Parathyroid adenoma (tissue), 2 donors: ENCODE results near the gene SIGLEC14.
A peak's percentile ranks its signal among the peaks of the same experiment; 100 is the strongest.

ENCODE experiments used
- H2AFZ ChIP-seq: fragments of 300-600 bp; sonication (generic); one replicate; pipeline ENCODE4 v1.7.0; 2017; ENCODE audit warnings: antibody characterized with exemption, mild to moderate bottlenecking
- H3K27ac ChIP-seq: fragments of 300-600 bp; sonication (generic); one replicate; pipeline ENCODE4 v1.7.0; 2017
- H3K27me3 ChIP-seq: fragments of 300-600 bp; sonication (generic); one replicate; pipeline ENCODE4 v1.7.0; 2017; ENCODE audit warnings: low read length; ENCODE audit not compliant: control insufficient read depth, insufficient read depth
- H3K36me3 ChIP-seq: fragments of 300-600 bp; sonication (generic); one replicate; pipeline ENCODE4 v1.7.0; 2017; ENCODE audit warnings: low read length; ENCODE audit not compliant: control insufficient read depth, insufficient read depth
- H3K4me1 ChIP-seq: fragments of 300-600 bp; sonication (generic); one replicate; pipeline ENCODE4 v1.7.0; 2017; ENCODE audit warnings: control low read depth
- H3K4me2 ChIP-seq: fragments of 300-600 bp; sonication (generic); one replicate; pipeline ENCODE4 v1.7.0; 2017; ENCODE audit warnings: low read length
- H3K4me3 ChIP-seq: fragments of 300-600 bp; sonication (generic); one replicate; pipeline ENCODE4 v1.7.0; 2017; ENCODE audit warnings: low read depth, low read length
- H3K79me2 ChIP-seq: fragments of 300-600 bp; sonication (generic); one replicate; pipeline ENCODE4 v1.7.0; 2017; ENCODE audit warnings: control low read depth
- H3K9ac ChIP-seq: fragments of 300-600 bp; sonication (generic); one replicate; pipeline ENCODE4 v1.7.0; 2017; ENCODE audit warnings: mild to moderate bottlenecking
- H3K9me3 ChIP-seq: fragments of 300-600 bp; sonication (generic); one replicate; pipeline ENCODE4 v1.7.0; 2017; ENCODE audit warnings: low read length; ENCODE audit not compliant: control insufficient read depth
- CTCF ChIP-seq: fragments of 300-600 bp; sonication (generic); IDR thresholded peaks from one replicate; pipeline ENCODE4 v1.7.0; 2017; ENCODE audit warnings: antibody characterized with exemption, mild to moderate bottlenecking
- donor health status: primary hyperparathyroidism.

The SIGLEC14 gene

GRCh38 chr19:51668216-51668615 lies 21.6 kb upstream of the SIGLEC14 start:
- TF ChIP-seq CTCF: no peak
- no peak overlapping the region for H3K27ac ChIP-seq
- H3K9ac ChIP-seq: no peak overlapping the region
- no peaks in the 10 kb centered on the region for H3K36me3 ChIP-seq
- H3K9me3 ChIP-seq: no peaks in the 10 kb centered on the region
- no peak overlapping the region for H2AFZ ChIP-seq
- H3K4me2 ChIP-seq: no peak overlapping the region
- no peaks in the 10 kb centered on the region for H3K4me1 ChIP-seq
- no peak overlapping the region for H3K4me3 ChIP-seq
- H3K79me2 ChIP-seq: no peaks in the 10 kb centered on the region
- H3K27me3 ChIP-seq: no peaks in the 10 kb centered on the region

- no peaks in the 10 kb centered on the region for H3K36me3 ChIP-seq
- no peak for TF ChIP-seq CTCF
- H3K4me2 ChIP-seq: no peak overlapping the region
- no peak overlapping the region for H3K9ac ChIP-seq
- H3K27ac ChIP-seq: no peak overlapping the region
- H3K9me3 ChIP-seq: no peaks in the 10 kb centered on the region
- H3K79me2 ChIP-seq: no peaks in the 10 kb centered on the region
- no peak overlapping the region for H3K4me3 ChIP-seq
- H2AFZ ChIP-seq: no peak overlapping the region
- no peaks in the 10 kb centered on the region for H3K4me1 ChIP-seq
- no peaks in the 10 kb centered on the region for H3K27me3 ChIP-seq
Measured at GRCh38 chr19:51664997-51665396, 18.4 kb upstream of the SIGLEC14 start.

- Histone ChIP-seq H3K4me1 (no peaks in the 10 kb centered on the region), H3K36me3 (no peaks in the 10 kb centered on the region), H3K27ac (no peak overlapping the region), H3K4me2 (no peak overlapping the region), H2AFZ (no peak overlapping the region), H3K9ac (no peak overlapping the region), H3K79me2 (no peaks in the 10 kb centered on the region), H3K27me3 (no peaks in the 10 kb centered on the region), H3K4me3 (no peak overlapping the region), H3K9me3 (no peaks in the 10 kb centered on the region)
- TF ChIP-seq CTCF: no peak
Measured at GRCh38 chr19:51664131-51664530, 17.5 kb upstream of the SIGLEC14 start.

- H3K27ac ChIP-seq: no peak overlapping the region
- H3K9me3 ChIP-seq: no peaks in the 10 kb centered on the region
- no peak overlapping the region for H3K4me3 ChIP-seq
- no peak for TF ChIP-seq CTCF
- H3K36me3 ChIP-seq: no peaks in the 10 kb centered on the region
- no peak overlapping the region for H2AFZ ChIP-seq
- H3K4me1 ChIP-seq: no peaks in the 10 kb centered on the region
- H3K27me3 ChIP-seq: no peaks in the 10 kb centered on the region
- H3K79me2 ChIP-seq: no peaks in the 10 kb centered on the region
- no peak overlapping the region for H3K4me2 ChIP-seq
- no peak overlapping the region for H3K9ac ChIP-seq
Measured at GRCh38 chr19:51663650-51664049, 17.0 kb upstream of the SIGLEC14 start.

DNA sequence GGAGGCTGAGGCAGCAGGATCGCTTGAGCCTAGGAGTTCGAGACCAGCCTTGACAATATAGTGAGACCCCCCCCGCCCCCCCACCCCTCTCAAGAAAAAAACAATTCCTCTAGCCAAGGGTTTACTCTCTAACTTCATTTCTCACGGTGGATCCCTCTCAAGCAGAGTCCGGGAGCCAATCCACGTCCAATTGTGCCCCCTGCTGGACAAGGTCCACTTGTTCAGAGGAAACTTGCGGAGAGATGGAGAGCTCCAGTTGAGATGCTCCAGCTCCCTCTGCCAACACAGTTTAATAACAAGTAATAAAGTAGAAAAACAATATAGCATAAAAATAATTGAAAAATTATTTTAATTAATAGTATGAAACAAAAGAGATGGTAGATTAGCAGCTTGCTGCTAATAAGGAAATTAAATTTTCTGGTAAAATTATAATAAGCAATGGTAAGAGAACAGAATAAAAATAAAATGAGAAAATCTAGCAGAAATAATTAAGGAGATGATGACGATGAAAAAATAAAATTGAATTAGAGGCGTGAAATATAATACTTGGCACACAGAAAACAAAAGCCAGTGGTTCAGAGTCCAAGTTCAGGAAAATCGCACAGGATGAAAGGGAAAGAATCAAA lies 14.5 kb upstream of the SIGLEC14 start:
- no peak overlapping the region for H3K27ac ChIP-seq
- no peaks in the 10 kb centered on the region for H3K9me3 ChIP-seq
- H3K4me3 ChIP-seq: no peak overlapping the region
- peaks cover 3% of the 10 kb centered on the region for H3K4me1 ChIP-seq
- H3K79me2 ChIP-seq: no peaks in the 10 kb centered on the region
- H3K36me3 ChIP-seq: no peaks in the 10 kb centered on the region
- TF ChIP-seq CTCF: peak; percentile 73
- H2AFZ ChIP-seq: no peak overlapping the region
- H3K27me3 ChIP-seq: no peaks in the 10 kb centered on the region
- H3K4me2 ChIP-seq: no peak overlapping the region
- no peak overlapping the region for H3K9ac ChIP-seq
